Thymus (tissue), 11 donors: ENCODE results near the gene AFF3. TPM values are rescaled to one million over a fixed set of nuclear protein-coding genes. Genes with fewer than 3 reads are reported as not detected.

Source experiments
- DNase-seq, 9 donors: peaks; one replicate each; pipeline ENCODE4 v3.0.0-alpha.2; 2013; ENCODE audit warnings: low spot score in 9 of 9, low read depth in 6 of 9, missing footprints in 1 of 9
- H3K27ac ChIP-seq, 2 donors: one replicate each; pipeline ENCODE4 v1.5.1; 2013; ENCODE audit warnings: control low read depth in 1 of 2, low read depth in 1 of 2, low read length in 1 of 2, mild to moderate bottlenecking in 1 of 2, moderate library complexity in 1 of 2
- H3K27me3 ChIP-seq, 2 donors: one replicate each; pipeline ENCODE4 v1.5.1; 2013; ENCODE audit warnings: low read length in 1 of 2; ENCODE audit not compliant: control insufficient read depth in 2 of 2, insufficient read depth in 1 of 2
- H3K36me3 ChIP-seq, 2 donors: one replicate each; pipeline ENCODE4 v1.5.1; 2013; ENCODE audit warnings: low read length in 1 of 2, mild to moderate bottlenecking in 1 of 2, moderate library complexity in 1 of 2; ENCODE audit not compliant: control insufficient read depth in 2 of 2, insufficient read depth in 2 of 2
- H3K4me1 ChIP-seq, 2 donors: one replicate each; pipeline ENCODE4 v1.5.1; 2013; ENCODE audit warnings: low read length in 2 of 2; ENCODE audit not compliant: control insufficient read depth in 2 of 2, insufficient read depth in 2 of 2
- H3K4me3 ChIP-seq, 2 donors: one replicate each; pipeline ENCODE4 v1.5.1; 2013; ENCODE audit warnings: low read length in 2 of 2, control low read depth in 1 of 2, mild to moderate bottlenecking in 1 of 2
- H3K9me3 ChIP-seq, 2 donors: one replicate each; pipeline ENCODE4 v1.5.1; 2013; ENCODE audit warnings: low read length in 1 of 2, mild to moderate bottlenecking in 1 of 2; ENCODE audit not compliant: control insufficient read depth in 2 of 2, insufficient read depth in 1 of 2
- WGBS: extraction: QIAGEN DNeasy Blood & Tissue Kit; methylation state at CpG from one replicate; pipeline ENCODE4 v1.1.7; 2013; 5-methylcytosine and 5-hydroxymethylcytosine counted together
- polyA plus RNA-seq: library from polyadenylated mRNA; stranded (reverse); fragments of 200-250 nt; gene quantifications from one replicate; pipeline ENCODE4 v1.2.3, GENCODE V29; 2013
- total RNA-seq: library from RNA; stranded (reverse); fragments of 120-200 nt; gene quantifications from one replicate; pipeline ENCODE4 v1.2.4, GENCODE V29; 2013
- donor health status: healthy.

AFF3 gene
- total and polyA plus RNA-seq, 2 donors: 5.3 to 9.7 TPM

GRCh38 chr2:99974275-99974674 is 168.1 kb downstream of the AFF3 start:
- WGBS: 94% methylated on average over 6 of the region's 6 CpGs
- no peaks in the 10 kb centered on the region for H3K9me3 ChIP-seq
- H3K36me3 ChIP-seq: no peaks in the 10 kb centered on the region
- no peaks in the 10 kb centered on the region for H3K4me1 ChIP-seq
- H3K4me3 ChIP-seq: no peak overlapping the region
- DNase-seq: no peak
- no peak overlapping the region for H3K27ac ChIP-seq
- no peaks in the 10 kb centered on the region for H3K27me3 ChIP-seq

GRCh38 chr2:99971326-99971900 is 171.0 kb downstream of the AFF3 start:
- Histone ChIP-seq H3K4me1 (no peaks in the 10 kb centered on the region), H3K36me3 (no peaks in the 10 kb centered on the region), H3K27me3 (no peaks in the 10 kb centered on the region), H3K4me3 (no peak overlapping the region), H3K9me3 (no peaks in the 10 kb centered on the region), H3K27ac (no peak overlapping the region)
- no peak for DNase-seq
- WGBS: 96% methylated on average over 3 of the region's 3 CpGs

- Histone ChIP-seq H3K27ac (no peak overlapping the region), H3K27me3 (no peaks in the 10 kb centered on the region), H3K9me3 (no peaks in the 10 kb centered on the region), H3K4me3 (no peak overlapping the region), H3K4me1 (no peaks in the 10 kb centered on the region), H3K36me3 (no peaks in the 10 kb centered on the region)
- DNase-seq: no peak
- WGBS: 94% methylated on average over 12 of the region's 12 CpGs
Measured at GRCh38 chr2:99970292-99970868, 172.0 kb downstream of the AFF3 start.

GRCh38 chr2:99961196-99961913 is 181.0 kb downstream of the AFF3 start:
- no peaks in the 10 kb centered on the region for H3K9me3 ChIP-seq
- DNase-seq: no peak
- peaks cover 3 to 6% of the 10 kb centered on the region in 2 donors for H3K4me1 ChIP-seq
- no peaks in the 10 kb centered on the region for H3K36me3 ChIP-seq
- H3K27ac ChIP-seq: no peak overlapping the region
- H3K27me3 ChIP-seq: no peaks in the 10 kb centered on the region
- 93% methylated on average over 9 of the region's 9 CpGs for WGBS
- no peak overlapping the region for H3K4me3 ChIP-seq

GRCh38 chr2:99960790-99961189 is 181.6 kb downstream of the AFF3 start:
- no peaks in the 10 kb centered on the region for H3K36me3 ChIP-seq
- H3K27me3 ChIP-seq: no peaks in the 10 kb centered on the region
- H3K27ac ChIP-seq: no peak overlapping the region
- no peak overlapping the region for H3K4me3 ChIP-seq
- peaks cover 3 to 6% of the 10 kb centered on the region in 2 donors for H3K4me1 ChIP-seq
- H3K9me3 ChIP-seq: no peaks in the 10 kb centered on the region
- WGBS: 93% methylated on average over 3 of the region's 3 CpGs
- peak in 3 of 9 donors; percentile 9 to 13 (median 9) for DNase-seq

GRCh38 chr2:99960291-99960690 is 182.1 kb downstream of the AFF3 start:
- Histone ChIP-seq H3K4me3 (no peak overlapping the region), H3K36me3 (no peaks in the 10 kb centered on the region), H3K9me3 (no peaks in the 10 kb centered on the region), H3K27ac (no peak overlapping the region), H3K4me1 (peaks cover 3 to 6% of the 10 kb centered on the region in 2 donors), H3K27me3 (no peaks in the 10 kb centered on the region)
- DNase-seq: no peak
- 97% methylated on average over 5 of the region's 5 CpGs for WGBS

GRCh38 chr2:99959261-99960014 is 183.0 kb downstream of the AFF3 start:
- H3K27ac ChIP-seq: no peak overlapping the region
- WGBS: 96% methylated on average over 8 of the region's 8 CpGs
- peaks cover 3 to 6% of the 10 kb centered on the region in 2 donors for H3K4me1 ChIP-seq
- H3K27me3 ChIP-seq: no peaks in the 10 kb centered on the region
- no peaks in the 10 kb centered on the region for H3K9me3 ChIP-seq
- no peak overlapping the region for H3K4me3 ChIP-seq
- H3K36me3 ChIP-seq: no peaks in the 10 kb centered on the region
- no peak for DNase-seq

- WGBS: 96% methylated on average over 8 of the region's 8 CpGs
Measured at GRCh38 chr2:99957332-99958133, 184.9 kb downstream of the AFF3 start.

More at GRCh38 chr2:99957332-99958133, 184.9 kb downstream of the AFF3 start:
- Histone ChIP-seq H3K36me3 (no peaks in the 10 kb centered on the region), H3K4me3 (no peak overlapping the region), H3K27me3 (no peaks in the 10 kb centered on the region), H3K9me3 (no peaks in the 10 kb centered on the region), H3K4me1 (peaks cover 3 to 6% of the 10 kb centered on the region in 2 donors), H3K27ac (no peak overlapping the region)
- no peak for DNase-seq
